ENCODE data around the gene NEK1.
A peak's percentile ranks its signal among the peaks of the same experiment; 100 is the strongest.

DNA sequence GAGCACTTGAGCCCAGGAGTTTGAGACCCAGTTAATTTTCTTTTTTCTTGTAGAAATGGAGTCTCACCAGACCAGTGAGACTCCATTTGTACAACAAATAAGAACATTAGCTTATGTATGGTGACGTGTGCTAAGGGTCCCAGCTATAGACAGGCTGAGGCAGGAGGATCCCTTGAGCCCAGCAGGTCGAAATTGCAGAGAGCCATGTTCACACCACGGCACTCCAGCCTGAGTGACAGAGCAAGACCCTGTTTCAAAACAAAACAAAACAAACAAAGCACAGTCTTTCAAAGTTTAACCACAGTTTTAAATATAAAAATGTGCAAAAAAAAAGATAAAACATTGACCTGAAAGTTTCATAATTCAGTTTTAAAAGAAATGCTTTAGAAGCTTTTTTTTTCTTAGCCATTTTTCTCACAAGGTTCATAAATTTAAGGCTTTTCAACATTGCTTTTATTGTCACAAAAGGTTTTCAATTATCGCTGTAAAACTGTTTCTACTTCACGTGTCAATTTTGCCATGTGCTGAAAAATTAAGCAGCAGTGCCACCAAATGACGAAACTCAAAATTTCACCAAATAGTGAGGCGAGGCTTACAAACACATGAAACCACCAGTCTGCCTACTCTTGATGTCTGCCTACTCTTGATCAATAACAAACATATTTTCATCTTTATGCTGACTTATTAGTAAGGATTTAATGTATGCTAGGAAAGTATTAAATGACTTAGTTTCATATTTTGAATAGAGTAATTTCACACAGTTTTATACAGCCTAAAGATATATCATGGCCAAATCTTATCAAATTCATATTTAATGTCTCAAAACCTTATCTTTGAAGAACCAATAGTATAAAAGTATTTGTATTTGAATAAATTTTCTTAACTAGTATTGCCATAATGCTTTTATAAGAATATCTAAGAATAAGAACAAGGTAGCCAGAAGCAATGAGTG lies 126.3 kb downstream of the NEK1 start:
- TF ChIP-seq CTCF (IDR thresholded peaks at IDR 0.05) (peak in 5 of 6 experiments; percentile 42 to 67 (median 51)), POLR2A (IDR thresholded peaks at IDR 0.05) (no peak)
